SK-N-SH (cell line): ENCODE results near the gene ADISSP. TPM values are rescaled to one million over a fixed set of nuclear protein-coding genes. Genes with fewer than 3 reads are reported as not detected.
"Not testable (repeated sequence)": the region's sequence is repeated elsewhere in the genome, so short reads cannot be mapped to it uniquely, and the experiment has no call there.

Source experiments
- CTCF ChIA-PET: fragments of 300-600, 350-600 bp; formaldehyde crosslinking; extraction: SDS; loops from one replicate; lab custom pipeline; 2021; lab: Yijun Ruan, JAX
- POLR2A ChIA-PET: fragments of 350-600 bp; sonication (Branson Sonifier 250); formaldehyde crosslinking; extraction: SDS; loops from one replicate; lab custom pipeline; 2020; ENCODE audit warnings: antibody characterized with exemption, inconsistent platforms; lab: Yijun Ruan, JAX
- DNase-seq: peaks from one replicate; pipeline ENCODE4 v3.0.0; 2012
- H2AFZ ChIP-seq: fragments of 200-600 bp; sonication (generic); 2 replicates; pipeline ENCODE4 v1.8.1; 2016; ENCODE audit warnings: antibody characterized with exemption, mild to moderate bottlenecking, low read depth
- H3F3A ChIP-seq: fragments of 200-600 bp; sonication (generic); replicated peaks from 2 replicates; pipeline ENCODE3; 2016; ENCODE audit warnings: antibody characterized with exemption, mild to moderate bottlenecking; ENCODE audit not compliant: insufficient read depth
- H3K27ac ChIP-seq, 2 experiments: fragments of 200-500 bp in 1 of 2; fragments of 200-600 bp in 1 of 2; sonication (Bioruptor generic) in 1 of 2; sonication (generic), shearing (Covaris generic) in 1 of 2; 2 replicates each; pipeline versions ENCODE4 v1.5.1 to v1.6.1; 2014 to 2016; ENCODE audit warnings: low read depth in 2 of 2, inconsistent platforms in 1 of 2, low read length in 1 of 2, mild to moderate bottlenecking in 1 of 2, mixed read lengths in 1 of 2
- H3K27me3 ChIP-seq: fragments of 200-600 bp; sonication (generic), shearing (Covaris generic); 2 replicates; pipeline ENCODE4 v1.6.1; 2016; ENCODE audit warnings: mixed run types; ENCODE audit not compliant: insufficient read depth
- H3K36me3 ChIP-seq, 2 experiments: fragments of 200-500 bp in 1 of 2; fragments of 200-600 bp in 1 of 2; sonication (Bioruptor generic) in 1 of 2; sonication (generic) in 1 of 2; replicated peaks in 1 of 2; 2 replicates each; pipeline versions ENCODE3 to v1.5.1; 2014 to 2016; ENCODE audit warnings: low read length in 1 of 2, mild to moderate bottlenecking in 1 of 2; ENCODE audit not compliant: insufficient read depth in 2 of 2, control insufficient read depth in 1 of 2
- H3K4me1 ChIP-seq, 2 experiments: fragments of 200-500 bp in 1 of 2; fragments of 200-600 bp in 1 of 2; sonication (Bioruptor generic) in 1 of 2; sonication (generic), shearing (Covaris generic) in 1 of 2; 2 replicates each; pipeline versions ENCODE4 v1.5.1 to v1.6.1; 2014 to 2016; ENCODE audit warnings: low read depth in 1 of 2, low read length in 1 of 2, mixed run types in 1 of 2; ENCODE audit not compliant: insufficient read depth in 2 of 2, control insufficient read depth in 1 of 2
- H3K4me2 ChIP-seq: fragments of 200-600 bp; sonication (generic), shearing (Covaris generic); 2 replicates; pipeline ENCODE4 v1.6.1; 2017; ENCODE audit warnings: mixed run types
- H3K4me3 ChIP-seq, 2 experiments: fragments of 200-500 bp in 1 of 2; fragments of 200-600 bp in 1 of 2; sonication (Bioruptor generic) in 1 of 2; sonication (generic), shearing (Covaris generic) in 1 of 2; 2 replicates each; pipeline versions ENCODE4 v1.5.1 to v1.8.1; 2014 to 2016; ENCODE audit warnings: low read depth in 2 of 2, inconsistent platforms in 1 of 2, low read length in 1 of 2, mild to moderate bottlenecking in 1 of 2, mixed read lengths in 1 of 2, moderate library complexity in 1 of 2
- H3K79me2 ChIP-seq: fragments of 200-600 bp; sonication (generic); 2 replicates; pipeline ENCODE4 v1.8.1; 2017; ENCODE audit warnings: mild to moderate bottlenecking; ENCODE audit not compliant: insufficient read depth
- H3K9ac ChIP-seq: fragments of 200-600 bp; sonication (generic); 2 replicates; pipeline ENCODE4 v1.6.1; 2017; ENCODE audit warnings: mixed run types
- H3K9me2 ChIP-seq: fragments of 200-600 bp; sonication (generic); 2 replicates; pipeline ENCODE4 v1.6.1; 2017; ENCODE audit warnings: mixed run types
- H3K9me3 ChIP-seq: fragments of 200-600 bp; sonication (generic); 2 replicates; pipeline ENCODE4 v1.6.1; 2017; ENCODE audit warnings: mixed run types, mild to moderate bottlenecking, moderate library complexity
- H4K20me1 ChIP-seq: fragments of 200-600 bp; sonication (generic); 2 replicates; pipeline ENCODE4 v1.6.1; 2017; ENCODE audit warnings: mild to moderate bottlenecking, mixed run types; ENCODE audit not compliant: insufficient read depth
- EZH2phosphoT487 ChIP-seq: fragments of 200-600 bp; sonication (generic); IDR thresholded peaks from 2 replicates; pipeline ENCODE4 v1.6.1; 2017; ENCODE audit warnings: low read depth, mixed run types, mild to moderate bottlenecking, antibody characterized with exemption, moderate library complexity, borderline replicate concordance
- FOXJ3 ChIP-seq: sonication (generic); formaldehyde crosslinking; IDR thresholded peaks from 2 replicates; pipeline ENCODE4 v1.5.1; 2020; ENCODE audit warnings: mild to moderate bottlenecking, missing genetic modification reagents
- MEF2A ChIP-seq: IDR thresholded peaks from 2 replicates; pipeline ENCODE4 v1.4.0; 2012; ENCODE audit warnings: low read depth, borderline replicate concordance
- NFIC ChIP-seq: IDR thresholded peaks from 2 replicates; pipeline ENCODE4 v1.4.0; 2012; ENCODE audit warnings: borderline replicate concordance
- RXRA ChIP-seq: IDR thresholded peaks from 2 replicates; pipeline ENCODE4 v1.4.0; 2012; ENCODE audit warnings: low read depth, mild to moderate bottlenecking, borderline replicate concordance
- SIN3A ChIP-seq: IDR thresholded peaks from 2 replicates; pipeline ENCODE4 v1.6.1; 2012; ENCODE audit warnings: low read depth, mild to moderate bottlenecking, low read length, moderate library complexity, borderline replicate concordance
- YY1 ChIP-seq: IDR thresholded peaks from 2 replicates; pipeline ENCODE4 v1.4.0; 2012; ENCODE audit warnings: low read depth, mild to moderate bottlenecking
- WGBS: methylation state at CpG from one replicate; pipeline ENCODE4 v1.1.6; 2017; ENCODE audit warnings: low lambda C conversion rate; 5-methylcytosine and 5-hydroxymethylcytosine counted together
- polyA plus RNA-seq, 3 experiments: library from polyadenylated mRNA; depleted of rRNA; stranded (reverse); fragments of >200 nt; gene quantifications; 2 replicates each; pipeline ENCODE4 v1.2.3, GENCODE V29; 2012
- TF ChIP-seq, protein P1 (sequence below): fragments of 150-350 bp; IDR thresholded peaks from 2 replicates; pipeline ENCODE4 v1.6.1; 2017; ENCODE audit warnings: antibody characterized with exemption, low read length, low read depth, borderline replicate concordance
- TF ChIP-seq, protein P2 (sequence below): IDR thresholded peaks from 2 replicates; pipeline ENCODE4 v1.6.1; 2012; ENCODE audit warnings: mild to moderate bottlenecking, low read depth, low read length, moderate library complexity

The ADISSP gene
- polyA plus RNA-seq, 1 of the 3 experiments (the other 2 are of a cell fraction) = 73.9 TPM

DNA sequence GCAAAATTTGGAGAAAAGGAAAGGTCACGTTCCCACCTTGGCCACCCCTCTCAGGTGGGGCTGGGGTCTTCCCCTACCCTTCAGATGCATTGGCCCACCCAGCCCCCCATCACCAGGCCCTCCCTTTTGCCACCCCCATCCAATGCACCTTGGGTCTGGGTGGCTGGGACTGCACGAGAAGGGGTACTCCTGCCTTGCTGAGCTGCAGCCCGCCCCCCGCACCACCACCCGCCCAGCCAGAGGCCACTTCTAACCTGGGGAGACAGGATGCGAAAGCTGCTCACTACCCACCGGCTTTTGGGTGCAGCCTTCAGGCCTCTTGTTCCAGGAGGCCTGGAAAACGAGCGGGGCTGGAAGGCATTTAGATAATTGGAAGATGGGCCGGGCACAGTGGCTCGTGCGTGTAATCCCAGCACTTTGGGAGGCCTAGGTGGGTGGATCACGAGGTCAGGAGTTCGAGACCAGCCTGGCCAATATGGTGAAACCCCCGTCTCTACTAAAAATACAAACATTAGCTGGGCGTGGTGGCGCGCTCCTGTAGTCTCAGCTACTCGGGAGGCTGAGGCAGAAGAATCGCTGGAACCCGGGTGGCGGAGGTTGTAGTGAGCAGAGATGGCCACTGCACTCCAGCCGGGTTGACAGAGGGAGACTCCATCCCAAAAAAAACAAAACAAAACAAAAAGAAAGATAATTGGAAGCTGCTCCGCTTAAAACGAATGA lies 27.3 kb upstream of the ADISSP start:
- H3K79me2 ChIP-seq = peaks cover 41% of the 10 kb centered on the region
- no peaks in the 10 kb centered on the region for H3F3A ChIP-seq
- peak overlapping the region; percentile 94 for H3K9ac ChIP-seq
- 92% methylated on average over 25 of the region's 25 CpGs for WGBS
- H3K27me3 ChIP-seq = no peaks in the 10 kb centered on the region
- no peaks in the 10 kb centered on the region for H3K9me2 ChIP-seq
- H2AFZ ChIP-seq = peak overlapping the region; percentile 90
- no peaks in the 10 kb centered on the region for H4K20me1 ChIP-seq
- peak; percentile 10 for DNase-seq
- H3K4me3 ChIP-seq = peak overlapping the region; percentile 72 to 80
- H3K36me3 ChIP-seq = peaks cover 12% of the 10 kb centered on the region in 2 experiments
- ChIA-PET POLR2A (interaction anchor here (1.4 to 1.5 kb wide), 2 partner anchors 27 to 52 kb away, joined by 6 to 7 read pairs; partner anchors contain the start of genes ADISSP and MAVS), CTCF (interaction anchor here (0.7 to 3.5 kb wide), 8 partner anchors 8 to 290 kb away, joined by 3 to 51 read pairs (median 8); partner anchors contain the start of genes AP5S1, CENPB and SPEF1)
- peak overlapping the region; percentile 98 for H3K4me2 ChIP-seq
- no peak for TF ChIP-seq SIN3A
- TF ChIP-seq NFIC = no peak
- no peak for TF ChIP-seq RXRA
- no peak for TF ChIP-seq FOXJ3 (CRISPR knock-in tag)
- TF ChIP-seq YY1 = no peak
- no peak for TF ChIP-seq EZH2phosphoT487
- TF ChIP-seq MEF2A = no peak
- TF ChIP-seq, protein P1, sequence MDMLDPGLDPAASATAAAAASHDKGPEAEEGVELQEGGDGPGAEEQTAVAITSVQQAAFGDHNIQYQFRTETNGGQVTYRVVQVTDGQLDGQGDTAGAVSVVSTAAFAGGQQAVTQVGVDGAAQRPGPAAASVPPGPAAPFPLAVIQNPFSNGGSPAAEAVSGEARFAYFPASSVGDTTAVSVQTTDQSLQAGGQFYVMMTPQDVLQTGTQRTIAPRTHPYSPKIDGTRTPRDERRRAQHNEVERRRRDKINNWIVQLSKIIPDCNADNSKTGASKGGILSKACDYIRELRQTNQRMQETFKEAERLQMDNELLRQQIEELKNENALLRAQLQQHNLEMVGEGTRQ = no peak
- TF ChIP-seq, protein P2, sequence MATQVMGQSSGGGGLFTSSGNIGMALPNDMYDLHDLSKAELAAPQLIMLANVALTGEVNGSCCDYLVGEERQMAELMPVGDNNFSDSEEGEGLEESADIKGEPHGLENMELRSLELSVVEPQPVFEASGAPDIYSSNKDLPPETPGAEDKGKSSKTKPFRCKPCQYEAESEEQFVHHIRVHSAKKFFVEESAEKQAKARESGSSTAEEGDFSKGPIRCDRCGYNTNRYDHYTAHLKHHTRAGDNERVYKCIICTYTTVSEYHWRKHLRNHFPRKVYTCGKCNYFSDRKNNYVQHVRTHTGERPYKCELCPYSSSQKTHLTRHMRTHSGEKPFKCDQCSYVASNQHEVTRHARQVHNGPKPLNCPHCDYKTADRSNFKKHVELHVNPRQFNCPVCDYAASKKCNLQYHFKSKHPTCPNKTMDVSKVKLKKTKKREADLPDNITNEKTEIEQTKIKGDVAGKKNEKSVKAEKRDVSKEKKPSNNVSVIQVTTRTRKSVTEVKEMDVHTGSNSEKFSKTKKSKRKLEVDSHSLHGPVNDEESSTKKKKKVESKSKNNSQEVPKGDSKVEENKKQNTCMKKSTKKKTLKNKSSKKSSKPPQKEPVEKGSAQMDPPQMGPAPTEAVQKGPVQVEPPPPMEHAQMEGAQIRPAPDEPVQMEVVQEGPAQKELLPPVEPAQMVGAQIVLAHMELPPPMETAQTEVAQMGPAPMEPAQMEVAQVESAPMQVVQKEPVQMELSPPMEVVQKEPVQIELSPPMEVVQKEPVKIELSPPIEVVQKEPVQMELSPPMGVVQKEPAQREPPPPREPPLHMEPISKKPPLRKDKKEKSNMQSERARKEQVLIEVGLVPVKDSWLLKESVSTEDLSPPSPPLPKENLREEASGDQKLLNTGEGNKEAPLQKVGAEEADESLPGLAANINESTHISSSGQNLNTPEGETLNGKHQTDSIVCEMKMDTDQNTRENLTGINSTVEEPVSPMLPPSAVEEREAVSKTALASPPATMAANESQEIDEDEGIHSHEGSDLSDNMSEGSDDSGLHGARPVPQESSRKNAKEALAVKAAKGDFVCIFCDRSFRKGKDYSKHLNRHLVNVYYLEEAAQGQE = no peak
- TF ChIP-seq, all 33 proteins: peak for 0
- peak overlapping the region; percentile 91 to 96 for H3K27ac ChIP-seq
- peaks cover 17 to 32% of the 10 kb centered on the region in 2 experiments; a peak in 3 of 4 replicates for H3K4me1 ChIP-seq
- H3K9me3 ChIP-seq = no peaks in the 10 kb centered on the region

DNA sequence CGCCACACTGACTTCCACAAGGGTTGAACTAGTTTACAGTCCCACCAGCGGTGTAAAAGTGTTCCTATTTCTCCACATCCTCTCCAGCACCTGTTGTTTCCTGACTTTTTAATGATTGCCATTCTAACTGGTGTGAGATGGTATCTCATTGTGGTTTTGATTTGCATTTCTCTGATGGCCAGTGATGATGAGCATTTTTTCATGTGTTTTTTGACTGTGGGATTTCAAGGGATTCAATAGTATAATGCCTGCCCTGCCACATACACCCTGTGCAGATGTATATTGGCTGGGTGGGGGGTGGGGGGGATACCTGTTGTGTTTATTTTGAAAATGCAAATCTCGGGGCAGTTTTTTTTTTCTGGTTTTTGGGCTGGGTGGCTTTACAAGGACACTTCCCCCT lies 26.6 kb upstream of the ADISSP start:
- peaks cover 12% of the 10 kb centered on the region in 2 experiments for H3K36me3 ChIP-seq
- peaks cover 17 to 26% of the 10 kb centered on the region in 2 experiments; a peak in 3 of 4 replicates for H3K4me1 ChIP-seq
- H3K4me3 ChIP-seq, DNase-seq, H3K9ac ChIP-seq, H3K9me3 ChIP-seq, H3K9me2 ChIP-seq, H3K27me3 ChIP-seq, H2AFZ ChIP-seq, H3K27ac ChIP-seq, H3K4me2 ChIP-seq, POLR2A ChIA-PET, H4K20me1 ChIP-seq, H3F3A ChIP-seq: not testable (repeated sequence)
- H3K79me2 ChIP-seq = peaks cover 36% of the 10 kb centered on the region
- CTCF ChIA-PET = interaction anchor here (1.7 to 3.5 kb wide), 4 partner anchors 8 to 61 kb away, joined by 5 to 51 read pairs (median 18); partner anchors contain the start of genes AP5S1, CENPB and SPEF1
- WGBS = 100% methylated on average over 1 of the region's 3 CpGs

DNA sequence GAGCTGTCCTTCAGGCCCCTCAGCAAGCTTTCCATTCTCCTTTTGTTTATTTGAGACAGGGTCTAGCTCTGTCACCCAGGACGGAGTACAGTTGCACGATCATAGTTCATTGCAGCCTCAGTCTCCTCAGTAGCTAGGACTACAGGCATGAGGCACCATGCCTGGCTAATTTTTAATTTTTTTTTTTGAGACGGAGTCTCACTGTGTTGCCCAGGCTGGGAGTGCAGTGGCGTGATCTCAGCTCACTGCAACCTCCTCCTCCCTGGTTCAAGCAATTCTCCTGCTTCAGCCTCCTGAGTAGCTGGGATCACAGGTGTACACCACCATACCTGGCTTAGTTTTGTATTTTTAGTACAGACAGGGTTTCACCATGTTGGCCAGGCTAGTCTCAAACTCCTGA lies 21.6 kb upstream of the ADISSP start:
- H3K9ac ChIP-seq, H3F3A ChIP-seq, H3K36me3 ChIP-seq, H3K9me3 ChIP-seq, POLR2A ChIA-PET, H3K27me3 ChIP-seq, H3K4me2 ChIP-seq, H3K9me2 ChIP-seq, H3K27ac ChIP-seq, DNase-seq, H3K4me3 ChIP-seq: not testable (repeated sequence)
- Histone ChIP-seq H2AFZ (0 out of 2 replicates have a peak overlapping the region, but pooled peaks have one; percentile 63), H3K79me2 (peaks cover 20% of the 10 kb centered on the region), H4K20me1 (peaks cover 19% of the 10 kb centered on the region), H3K4me1 (peaks cover 19 to 21% of the 10 kb centered on the region in 2 experiments; a peak in 3 of 4 replicates)
- CTCF ChIA-PET = interaction anchor here (0.6 to 6.4 kb wide), 5 partner anchors 24 to 244 kb away, joined by 3 to 161 read pairs (median 42); partner anchors contain the start of gene AP5S1
- WGBS = 84% methylated on average over 4 of the region's 4 CpGs
